H9 (cell line): Measurements from ENCODE around the gene GPHN. TPM values are rescaled to one million over a fixed set of nuclear protein-coding genes. Genes with fewer than 3 reads are reported as not detected.

ENCODE experiments used
- DNase-seq: peaks from one replicate; pipeline ENCODE4 v3.0.0-alpha.2; 2017
- H2AFZ ChIP-seq: one replicate; pipeline ENCODE4 v1.6.1; 2013; ENCODE audit warnings: mild to moderate bottlenecking, low read length, control low read depth, moderate library complexity
- H2AK5ac ChIP-seq: 2 replicates; pipeline ENCODE4 v1.6.1; 2013; ENCODE audit warnings: low read length, control low read depth, mixed read lengths; ENCODE audit not compliant: insufficient read length
- H2BK120ac ChIP-seq: one replicate; pipeline ENCODE4 v1.6.1; 2013; ENCODE audit warnings: low read depth, mild to moderate bottlenecking, low read length, control low read depth, inconsistent platforms; ENCODE audit not compliant: poor library complexity, severe bottlenecking
- H2BK12ac ChIP-seq: 2 replicates; pipeline ENCODE4 v1.6.1; 2013; ENCODE audit warnings: low read length, control low read depth, mixed read lengths, low read depth; ENCODE audit not compliant: insufficient read length
- H2BK15ac ChIP-seq: 2 replicates; pipeline ENCODE4 v1.6.1; 2013; ENCODE audit warnings: low read depth, low read length, control low read depth
- H2BK20ac ChIP-seq: one replicate; pipeline ENCODE4 v1.6.1; 2013; ENCODE audit warnings: low read depth, mild to moderate bottlenecking, low read length, control low read depth, inconsistent platforms; ENCODE audit not compliant: poor library complexity, severe bottlenecking
- H2BK5ac ChIP-seq: 2 replicates; pipeline ENCODE4 v1.6.1; 2013; ENCODE audit warnings: low read length, control low read depth, mixed read lengths; ENCODE audit not compliant: insufficient read length
- H3K14ac ChIP-seq: 2 replicates; pipeline ENCODE4 v1.6.1; 2013; ENCODE audit warnings: low read length, control low read depth; ENCODE audit not compliant: insufficient read depth
- H3K18ac ChIP-seq: 2 replicates; pipeline ENCODE4 v1.6.1; 2013; ENCODE audit warnings: low read depth, mild to moderate bottlenecking, mixed read lengths, low read length, control low read depth; ENCODE audit not compliant: insufficient read length
- H3K23ac ChIP-seq: 2 replicates; pipeline ENCODE4 v1.6.1; 2013; ENCODE audit warnings: low read length, control low read depth, mixed read lengths, low read depth; ENCODE audit not compliant: insufficient read length
- H3K23me2 ChIP-seq: 2 replicates; pipeline ENCODE4 v1.6.1; 2013; ENCODE audit warnings: low read depth, mild to moderate bottlenecking, mixed read lengths, low read length, control low read depth; ENCODE audit not compliant: insufficient read length, poor library complexity, severe bottlenecking
- H3K27ac ChIP-seq: 2 replicates; pipeline ENCODE4 v1.5.1; 2013; ENCODE audit warnings: low read length, control low read depth, mixed read lengths, low read depth; ENCODE audit not compliant: insufficient read length
- H3K27me3 ChIP-seq: 2 replicates; pipeline ENCODE4 v1.6.1; 2013; ENCODE audit warnings: low read length, control low read depth, inconsistent platforms; ENCODE audit not compliant: insufficient read depth
- H3K4ac ChIP-seq: 2 replicates; pipeline ENCODE4 v1.6.1; 2013; ENCODE audit warnings: low read depth, mild to moderate bottlenecking, control low read depth, inconsistent platforms, low read length, moderate library complexity
- H3K4me1 ChIP-seq: 2 replicates; pipeline ENCODE4 v1.6.1; 2013; ENCODE audit warnings: low read length, control low read depth, inconsistent platforms; ENCODE audit not compliant: insufficient read depth
- H3K4me2 ChIP-seq: 2 replicates; pipeline ENCODE4 v1.6.1; 2013; ENCODE audit warnings: low read length, control low read depth, mixed read lengths; ENCODE audit not compliant: insufficient read length, insufficient read depth
- H3K56ac ChIP-seq: 2 replicates; pipeline ENCODE4 v1.6.1; 2013; ENCODE audit warnings: low read depth, mild to moderate bottlenecking, mixed read lengths, low read length, control low read depth; ENCODE audit not compliant: insufficient read length
- H3K79me1 ChIP-seq: 2 replicates; pipeline ENCODE4 v1.6.1; 2013; ENCODE audit warnings: low read depth, mild to moderate bottlenecking, moderate library complexity, low read length, control low read depth, inconsistent platforms; ENCODE audit not compliant: insufficient read depth, poor library complexity, severe bottlenecking
- H3K79me2 ChIP-seq: 2 replicates; pipeline ENCODE4 v1.6.1; 2013; ENCODE audit warnings: low read length, control low read depth, inconsistent platforms; ENCODE audit not compliant: insufficient read depth
- H3K9ac ChIP-seq: 2 replicates; pipeline ENCODE4 v1.6.1; 2013; ENCODE audit warnings: low read length, control low read depth, mixed read lengths; ENCODE audit not compliant: insufficient read length; ENCODE audit errors: extremely low read depth
- H3K9me3 ChIP-seq: one replicate; pipeline ENCODE4 v1.6.1; 2013; ENCODE audit warnings: low read depth, low read length, inconsistent platforms; ENCODE audit not compliant: control insufficient read depth
- H3T11ph ChIP-seq: one replicate; pipeline ENCODE4 v1.6.1; 2013; ENCODE audit warnings: mild to moderate bottlenecking, low read length, control low read depth, inconsistent platforms
- H4K20me1 ChIP-seq: one replicate; pipeline ENCODE4 v1.6.1; 2013; ENCODE audit not compliant: control insufficient read depth, insufficient read length, insufficient read depth
- H4K5ac ChIP-seq: 2 replicates; pipeline ENCODE4 v1.6.1; 2013; ENCODE audit warnings: low read depth, mild to moderate bottlenecking, mixed read lengths, low read length, control low read depth; ENCODE audit not compliant: insufficient read length
- H4K8ac ChIP-seq: replicated peaks from 2 replicates; pipeline ENCODE4 v1.6.1; 2013; ENCODE audit warnings: low read length, control low read depth, mixed read lengths, low read depth; ENCODE audit not compliant: insufficient read length
- H4K91ac ChIP-seq: 2 replicates; pipeline ENCODE4 v1.6.1; 2013; ENCODE audit warnings: low read depth, mild to moderate bottlenecking, moderate library complexity, mixed read lengths, low read length, control low read depth; ENCODE audit not compliant: insufficient read length
- H3K27ac Mint-ChIP-seq, 3 experiments: 2 replicates in 2 of 3; 3 replicates in 1 of 3; pipeline ENCODE4 v1.8.0; 2020 to 2021; ENCODE audit warnings: mixed read lengths in 3 of 3, mild to moderate bottlenecking in 1 of 3, moderate library complexity in 1 of 3
- H3K27me3 Mint-ChIP-seq: 2 replicates; pipeline ENCODE4 v1.8.0; 2021; ENCODE audit warnings: low read depth, mild to moderate bottlenecking, moderate library complexity, mixed read lengths
- H3K36me3 Mint-ChIP-seq, 3 experiments: 2 replicates in 2 of 3; 3 replicates in 1 of 3; pipeline ENCODE4 v1.8.0; 2020 to 2021; ENCODE audit warnings: low read depth in 3 of 3, mixed read lengths in 3 of 3; ENCODE audit not compliant: insufficient read depth in 1 of 3
- H3K4me1 Mint-ChIP-seq, 2 experiments: 2 replicates each; pipeline ENCODE4 v1.8.0; 2020; ENCODE audit warnings: mixed read lengths in 2 of 2
- H3K4me3 Mint-ChIP-seq, 2 experiments: 2 replicates in 1 of 2; 3 replicates in 1 of 2; pipeline ENCODE4 v1.8.0; 2020 to 2021; ENCODE audit warnings: mild to moderate bottlenecking in 2 of 2, mixed read lengths in 2 of 2, moderate library complexity in 1 of 2
- H3K9me3 Mint-ChIP-seq, 2 experiments: 2 replicates in 1 of 2; 3 replicates in 1 of 2; pipeline ENCODE4 v1.8.0; 2020; ENCODE audit warnings: mild to moderate bottlenecking in 2 of 2, mixed read lengths in 2 of 2, moderate library complexity in 1 of 2
- WGBS: extraction: QIAGEN DNeasy Blood & Tissue Kit; methylation state at CpG from one replicate; pipeline ENCODE4 v1.1.7; 2013; ENCODE audit warnings: missing lambda C conversion rate, low lambda C conversion rate, mixed read lengths; ENCODE audit not compliant: insufficient read length; ENCODE audit errors: extremely low coverage; 5-methylcytosine and 5-hydroxymethylcytosine counted together
- total RNA-seq: library from RNA; stranded (reverse); gene quantifications from 2 replicates; pipeline ENCODE4 v1.2.1, GENCODE V29; 2021
- TF ChIP-seq, protein P1 (sequence below): fragments of 200-600 bp; sonication (generic); conservative IDR thresholded peaks from 3 replicates; pipeline ENCODE4 v1.8.0; 2021; ENCODE audit warnings: antibody characterized with exemption, mild to moderate bottlenecking

The GPHN gene
- total RNA-seq, 1 experiment from 2014 or later, result 16.1 TPM

- no peak overlapping the region for H3K4me3 Mint-ChIP-seq
- Histone ChIP-seq H3K79me2 (no peaks in the 10 kb centered on the region), H3K4me2 (no peak overlapping the region), H3K9me3 (no peaks in the 10 kb centered on the region), H3K23me2 (no peaks in the 10 kb centered on the region), H2BK15ac (no peak overlapping the region), H3K79me1 (no peaks in the 10 kb centered on the region), H2AFZ (no peak overlapping the region), H4K8ac (no peak overlapping the region), H4K5ac (no peak overlapping the region), H2BK12ac (no peak overlapping the region), H2AK5ac (no peak overlapping the region), H3K56ac (no peak overlapping the region), H3K14ac (no peak overlapping the region), H3K18ac (no peak overlapping the region), H3K27me3 (no peaks in the 10 kb centered on the region), H3K4me1 (no peaks in the 10 kb centered on the region), H4K91ac (no peak overlapping the region), H2BK5ac (no peak overlapping the region), H2BK20ac (no peak overlapping the region), H3K23ac (no peak overlapping the region), H3T11ph (no peak overlapping the region), H2BK120ac (no peak overlapping the region), H3K9ac (no peak overlapping the region), H3K27ac (no peak overlapping the region), H4K20me1 (no peaks in the 10 kb centered on the region), H3K4ac (no peak overlapping the region)
- TF ChIP-seq, protein P1, sequence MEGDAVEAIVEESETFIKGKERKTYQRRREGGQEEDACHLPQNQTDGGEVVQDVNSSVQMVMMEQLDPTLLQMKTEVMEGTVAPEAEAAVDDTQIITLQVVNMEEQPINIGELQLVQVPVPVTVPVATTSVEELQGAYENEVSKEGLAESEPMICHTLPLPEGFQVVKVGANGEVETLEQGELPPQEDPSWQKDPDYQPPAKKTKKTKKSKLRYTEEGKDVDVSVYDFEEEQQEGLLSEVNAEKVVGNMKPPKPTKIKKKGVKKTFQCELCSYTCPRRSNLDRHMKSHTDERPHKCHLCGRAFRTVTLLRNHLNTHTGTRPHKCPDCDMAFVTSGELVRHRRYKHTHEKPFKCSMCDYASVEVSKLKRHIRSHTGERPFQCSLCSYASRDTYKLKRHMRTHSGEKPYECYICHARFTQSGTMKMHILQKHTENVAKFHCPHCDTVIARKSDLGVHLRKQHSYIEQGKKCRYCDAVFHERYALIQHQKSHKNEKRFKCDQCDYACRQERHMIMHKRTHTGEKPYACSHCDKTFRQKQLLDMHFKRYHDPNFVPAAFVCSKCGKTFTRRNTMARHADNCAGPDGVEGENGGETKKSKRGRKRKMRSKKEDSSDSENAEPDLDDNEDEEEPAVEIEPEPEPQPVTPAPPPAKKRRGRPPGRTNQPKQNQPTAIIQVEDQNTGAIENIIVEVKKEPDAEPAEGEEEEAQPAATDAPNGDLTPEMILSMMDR, result peak; percentile 55
- H3K27me3 Mint-ChIP-seq, result no peaks in the 10 kb centered on the region
- H3K27ac Mint-ChIP-seq, result no peak overlapping the region
- WGBS, result no CpG with 5 or more reads among the region's 1 CpG
- H3K9me3 Mint-ChIP-seq, result peaks cover 0 to 1% of the 10 kb centered on the region in 2 experiments; a peak in 1 of 5 replicates
- H3K4me1 Mint-ChIP-seq, result no peaks in the 10 kb centered on the region
- H3K36me3 Mint-ChIP-seq, result no peaks in the 10 kb centered on the region
- DNase-seq, result no peak
Measured at GRCh38 chr14:66782853-66783252, 274.9 kb downstream of the GPHN start.
